NB4 (cell line): ENCODE measurements around the gene GSX2.

ENCODE experiments used
- MAX ChIP-seq: IDR thresholded peaks from 2 replicates; pipeline ENCODE4 v1.6.1; 2011; ENCODE audit warnings: low read depth, low read length
- POLR2A ChIP-seq: IDR thresholded peaks from 2 replicates; pipeline ENCODE4 v1.6.1; 2011; ENCODE audit warnings: mild to moderate bottlenecking; ENCODE audit not compliant: insufficient read length; ENCODE audit errors: extremely low read depth
- TF ChIP-seq, protein P1 (sequence below): IDR thresholded peaks from one replicate; pipeline ENCODE4 v1.5.1; 2012; ENCODE audit warnings: low read depth, low read length

- TF ChIP-seq, protein P1, sequence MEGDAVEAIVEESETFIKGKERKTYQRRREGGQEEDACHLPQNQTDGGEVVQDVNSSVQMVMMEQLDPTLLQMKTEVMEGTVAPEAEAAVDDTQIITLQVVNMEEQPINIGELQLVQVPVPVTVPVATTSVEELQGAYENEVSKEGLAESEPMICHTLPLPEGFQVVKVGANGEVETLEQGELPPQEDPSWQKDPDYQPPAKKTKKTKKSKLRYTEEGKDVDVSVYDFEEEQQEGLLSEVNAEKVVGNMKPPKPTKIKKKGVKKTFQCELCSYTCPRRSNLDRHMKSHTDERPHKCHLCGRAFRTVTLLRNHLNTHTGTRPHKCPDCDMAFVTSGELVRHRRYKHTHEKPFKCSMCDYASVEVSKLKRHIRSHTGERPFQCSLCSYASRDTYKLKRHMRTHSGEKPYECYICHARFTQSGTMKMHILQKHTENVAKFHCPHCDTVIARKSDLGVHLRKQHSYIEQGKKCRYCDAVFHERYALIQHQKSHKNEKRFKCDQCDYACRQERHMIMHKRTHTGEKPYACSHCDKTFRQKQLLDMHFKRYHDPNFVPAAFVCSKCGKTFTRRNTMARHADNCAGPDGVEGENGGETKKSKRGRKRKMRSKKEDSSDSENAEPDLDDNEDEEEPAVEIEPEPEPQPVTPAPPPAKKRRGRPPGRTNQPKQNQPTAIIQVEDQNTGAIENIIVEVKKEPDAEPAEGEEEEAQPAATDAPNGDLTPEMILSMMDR = no peak
- TF ChIP-seq POLR2A = no peak
- no peak for TF ChIP-seq MAX
Observed at GRCh38 chr4:54089875-54090274, 10.1 kb upstream of the GSX2 start.
